Stimulated activated CD4-positive, alpha-beta T cell treated with anti-CD3 and anti-CD28 coated beads, Interleukin-4, amount 100 ng/mL, for 4 hours (primary cell): ENCODE results near the gene RTN4.
"Not testable (repeated sequence)": the region's sequence is repeated elsewhere in the genome, so short reads cannot be mapped to it uniquely, and the experiment has no call there.

Experiments used
- DNase-seq, 2 experiments: peaks; one replicate each; pipeline ENCODE4 v3.0.0-alpha.2; 2020

RTN4 gene, protein sequence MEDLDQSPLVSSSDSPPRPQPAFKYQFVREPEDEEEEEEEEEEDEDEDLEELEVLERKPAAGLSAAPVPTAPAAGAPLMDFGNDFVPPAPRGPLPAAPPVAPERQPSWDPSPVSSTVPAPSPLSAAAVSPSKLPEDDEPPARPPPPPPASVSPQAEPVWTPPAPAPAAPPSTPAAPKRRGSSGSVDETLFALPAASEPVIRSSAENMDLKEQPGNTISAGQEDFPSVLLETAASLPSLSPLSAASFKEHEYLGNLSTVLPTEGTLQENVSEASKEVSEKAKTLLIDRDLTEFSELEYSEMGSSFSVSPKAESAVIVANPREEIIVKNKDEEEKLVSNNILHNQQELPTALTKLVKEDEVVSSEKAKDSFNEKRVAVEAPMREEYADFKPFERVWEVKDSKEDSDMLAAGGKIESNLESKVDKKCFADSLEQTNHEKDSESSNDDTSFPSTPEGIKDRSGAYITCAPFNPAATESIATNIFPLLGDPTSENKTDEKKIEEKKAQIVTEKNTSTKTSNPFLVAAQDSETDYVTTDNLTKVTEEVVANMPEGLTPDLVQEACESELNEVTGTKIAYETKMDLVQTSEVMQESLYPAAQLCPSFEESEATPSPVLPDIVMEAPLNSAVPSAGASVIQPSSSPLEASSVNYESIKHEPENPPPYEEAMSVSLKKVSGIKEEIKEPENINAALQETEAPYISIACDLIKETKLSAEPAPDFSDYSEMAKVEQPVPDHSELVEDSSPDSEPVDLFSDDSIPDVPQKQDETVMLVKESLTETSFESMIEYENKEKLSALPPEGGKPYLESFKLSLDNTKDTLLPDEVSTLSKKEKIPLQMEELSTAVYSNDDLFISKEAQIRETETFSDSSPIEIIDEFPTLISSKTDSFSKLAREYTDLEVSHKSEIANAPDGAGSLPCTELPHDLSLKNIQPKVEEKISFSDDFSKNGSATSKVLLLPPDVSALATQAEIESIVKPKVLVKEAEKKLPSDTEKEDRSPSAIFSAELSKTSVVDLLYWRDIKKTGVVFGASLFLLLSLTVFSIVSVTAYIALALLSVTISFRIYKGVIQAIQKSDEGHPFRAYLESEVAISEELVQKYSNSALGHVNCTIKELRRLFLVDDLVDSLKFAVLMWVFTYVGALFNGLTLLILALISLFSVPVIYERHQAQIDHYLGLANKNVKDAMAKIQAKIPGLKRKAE

GRCh38 chr2:55050100-55050994 is at the start of gene RTN4:
Gene RTN4, minus strand, starts transcription at chr2:55050451. Its CDS starts 151 bp downstream, at chr2:55050300.
- DNase-seq = peak; percentile 98 to 100

DNA sequence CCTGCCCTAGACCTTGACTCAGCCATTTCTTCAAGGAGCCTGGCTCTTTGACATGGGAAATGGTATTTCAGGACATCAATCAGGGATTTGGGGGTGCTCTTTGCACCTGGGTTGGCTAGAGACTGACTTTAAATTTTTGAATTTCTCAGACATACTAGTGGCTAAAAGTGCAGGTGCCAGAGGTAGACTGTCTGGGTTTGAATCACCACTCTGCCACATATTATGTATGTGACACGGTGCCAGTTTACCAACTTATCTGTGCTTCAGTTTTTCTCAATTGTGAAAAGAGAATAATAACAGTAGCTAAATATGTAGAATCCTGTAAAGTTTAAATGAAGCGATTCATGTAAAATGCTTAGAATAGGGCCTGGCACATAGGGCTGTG is 49.2 kb upstream of the RTN4 start:
- DNase-seq = no peak

DNA sequence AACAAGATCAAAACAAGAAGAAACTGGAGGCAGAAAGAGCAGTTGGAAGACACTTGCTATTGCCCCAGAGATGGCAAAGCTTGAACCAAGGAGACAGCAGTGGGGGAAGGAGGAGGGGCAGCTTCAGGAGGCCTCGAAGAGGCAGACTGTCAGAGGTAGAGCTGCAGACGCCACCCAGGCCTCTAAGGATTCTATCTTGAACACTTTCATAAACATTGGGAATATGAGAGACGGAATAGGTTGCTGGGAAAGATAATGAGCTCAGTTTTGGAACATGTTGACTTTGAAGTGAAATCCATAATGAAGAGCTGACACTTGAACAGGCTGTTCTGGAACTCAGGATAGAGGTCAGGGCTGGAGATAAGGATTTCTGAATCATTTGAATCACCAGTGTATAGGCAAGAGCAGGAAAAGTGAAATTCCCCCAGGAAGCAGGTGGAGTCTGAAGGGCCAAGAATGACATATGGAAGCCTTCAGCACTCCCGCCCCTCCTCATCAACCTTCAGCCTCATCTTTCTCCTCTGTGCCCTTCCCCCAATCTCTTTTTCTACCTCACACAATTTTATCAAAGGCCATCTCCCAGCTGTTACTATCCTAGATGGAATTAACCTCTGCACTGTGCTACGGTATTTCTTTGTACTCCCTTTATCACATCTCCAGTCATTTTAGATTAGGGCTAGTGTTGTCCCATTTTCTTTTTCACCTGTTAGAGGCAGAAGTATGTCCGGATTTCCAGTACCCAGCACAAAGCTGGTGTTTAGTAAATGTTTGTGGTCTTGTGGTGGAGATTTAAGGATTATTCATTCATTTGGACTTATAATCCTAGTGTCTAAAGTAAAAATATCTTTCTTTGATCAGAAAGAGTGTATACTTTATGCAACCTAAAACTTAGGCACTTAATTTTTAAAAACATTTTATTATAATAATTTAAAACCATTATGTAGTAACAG is 47.5 kb upstream of the RTN4 start:
- no peak for DNase-seq

DNA sequence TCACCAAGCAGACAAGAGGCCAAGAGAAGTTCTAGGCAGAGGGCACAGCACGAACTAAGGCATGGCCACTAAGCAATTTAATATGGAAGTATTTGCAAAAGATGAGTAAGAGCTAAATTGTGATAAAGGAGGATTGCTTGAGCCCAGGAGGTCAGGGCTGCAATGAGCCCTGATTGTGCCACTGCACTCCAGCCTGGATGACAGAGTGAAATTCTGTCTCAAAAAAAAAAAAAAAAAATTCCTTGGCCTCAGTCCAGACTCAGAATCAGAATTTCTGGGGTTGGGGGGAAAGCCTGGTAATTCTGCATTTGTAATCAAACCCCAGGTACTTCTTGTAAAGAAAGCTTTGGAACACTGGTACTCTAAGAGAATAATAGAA is 46.8 kb upstream of the RTN4 start:
- DNase-seq = no peak

DNA sequence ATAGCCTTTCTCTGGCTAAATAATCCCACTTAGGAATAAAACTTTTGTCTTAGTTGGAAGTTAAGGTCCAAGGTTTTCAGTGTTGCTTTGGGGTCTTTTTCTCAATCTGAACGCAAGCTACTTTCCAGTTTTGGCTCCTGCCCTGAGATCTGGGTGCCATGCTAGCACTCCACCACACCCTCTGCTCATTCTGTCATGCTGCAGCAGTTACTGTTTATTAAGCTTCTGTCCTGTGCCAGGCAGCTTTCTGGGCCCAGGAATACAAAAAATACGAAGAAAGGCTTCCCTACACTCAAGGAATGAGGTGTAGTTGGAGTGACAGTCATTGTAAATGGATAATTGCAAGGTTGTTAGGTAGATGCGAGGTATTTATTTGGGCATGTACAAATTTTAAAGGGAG is 46.3 kb upstream of the RTN4 start:
- no peak for DNase-seq

DNA sequence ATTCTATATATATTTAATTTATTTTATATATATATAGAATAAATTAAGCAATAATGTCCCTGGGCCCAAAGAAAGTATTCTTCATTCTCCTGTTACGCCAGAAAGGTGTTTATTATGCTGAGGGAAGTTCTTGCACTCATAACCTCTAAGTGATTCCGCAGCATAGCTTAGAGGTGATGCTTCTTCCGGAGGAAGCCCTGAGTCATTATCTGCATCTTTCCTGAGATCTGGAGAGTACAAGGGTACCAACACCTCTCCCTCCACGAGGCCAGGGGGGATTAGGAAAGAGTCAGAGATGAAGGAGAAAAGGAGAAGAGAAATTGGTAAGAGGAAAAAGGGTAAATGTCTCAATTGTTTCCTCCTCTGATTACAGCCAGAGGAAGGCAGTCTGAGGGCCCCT is 43.1 kb upstream of the RTN4 start:
- DNase-seq = no peak

DNA sequence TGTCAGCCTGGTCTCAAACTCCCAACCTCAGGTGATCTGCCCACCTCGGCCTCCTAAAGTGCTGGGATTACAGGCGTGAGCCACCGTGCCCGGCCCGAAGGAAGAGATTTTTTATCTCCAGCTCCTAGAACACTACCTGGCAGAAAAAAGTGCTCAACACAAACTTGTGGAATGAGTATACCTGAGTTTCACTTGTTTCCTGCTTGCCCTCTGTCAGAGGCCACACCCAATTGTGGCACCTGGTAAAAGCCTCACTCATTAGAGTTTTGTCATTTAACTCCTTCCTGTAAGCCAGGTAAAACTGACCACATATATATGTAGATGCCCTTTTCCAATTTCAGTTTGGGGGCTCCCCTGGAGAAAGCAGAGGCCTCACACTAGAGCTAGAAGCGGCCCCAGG is 42.2 kb upstream of the RTN4 start:
- DNase-seq = no peak

GRCh38 chr2:55091681-55092080 is 41.4 kb upstream of the RTN4 start:
- not testable (repeated sequence) for DNase-seq

DNA sequence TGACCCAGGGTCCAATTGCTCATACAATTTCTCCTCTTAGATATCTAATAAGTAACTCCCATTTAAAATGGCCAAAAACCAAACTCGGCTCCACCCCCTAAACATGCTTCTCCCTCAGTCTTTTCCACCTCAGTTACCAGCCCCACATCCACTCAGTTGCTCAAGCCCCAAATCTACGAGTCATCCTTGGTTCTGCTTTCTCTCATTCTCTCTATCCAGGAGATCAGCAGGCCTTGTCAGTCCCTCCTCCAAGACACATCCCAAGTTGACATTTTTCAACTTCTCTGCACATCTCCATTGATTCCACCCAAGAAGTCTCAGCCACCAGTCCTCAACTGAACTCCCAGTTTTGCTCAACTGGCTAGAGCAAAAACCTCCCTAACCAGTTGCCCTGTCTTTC is 40.5 kb upstream of the RTN4 start:
- no peak for DNase-seq

GRCh38 chr2:55089726-55090125 is 39.5 kb upstream of the RTN4 start:
- DNase-seq = no peak

- DNase-seq = no peak
These were observed 38.1 kb upstream of the RTN4 start for GRCh38 chr2:55088400-55088799.

DNA sequence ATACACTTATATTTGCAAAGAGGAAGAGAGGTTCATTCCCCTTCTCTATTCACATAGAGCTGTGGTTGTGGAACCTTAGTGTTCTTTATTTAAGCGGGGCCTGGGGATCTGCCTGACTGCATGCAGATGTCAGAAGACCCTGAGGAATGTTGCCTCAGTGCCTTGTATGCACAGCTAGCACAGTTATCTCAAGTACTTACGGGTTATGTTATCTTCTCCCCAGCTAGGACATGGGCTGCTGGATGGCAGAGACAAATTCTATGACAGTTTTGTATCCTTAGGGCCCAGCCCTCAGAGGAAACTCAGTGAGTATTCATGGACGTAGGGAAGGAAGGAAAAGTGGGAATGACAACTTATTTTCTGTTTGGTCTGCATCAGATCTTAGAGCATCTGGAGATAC is 37.7 kb upstream of the RTN4 start:
- no peak for DNase-seq

GRCh38 chr2:55087501-55087900 is 37.2 kb upstream of the RTN4 start:
- DNase-seq = no peak

DNA sequence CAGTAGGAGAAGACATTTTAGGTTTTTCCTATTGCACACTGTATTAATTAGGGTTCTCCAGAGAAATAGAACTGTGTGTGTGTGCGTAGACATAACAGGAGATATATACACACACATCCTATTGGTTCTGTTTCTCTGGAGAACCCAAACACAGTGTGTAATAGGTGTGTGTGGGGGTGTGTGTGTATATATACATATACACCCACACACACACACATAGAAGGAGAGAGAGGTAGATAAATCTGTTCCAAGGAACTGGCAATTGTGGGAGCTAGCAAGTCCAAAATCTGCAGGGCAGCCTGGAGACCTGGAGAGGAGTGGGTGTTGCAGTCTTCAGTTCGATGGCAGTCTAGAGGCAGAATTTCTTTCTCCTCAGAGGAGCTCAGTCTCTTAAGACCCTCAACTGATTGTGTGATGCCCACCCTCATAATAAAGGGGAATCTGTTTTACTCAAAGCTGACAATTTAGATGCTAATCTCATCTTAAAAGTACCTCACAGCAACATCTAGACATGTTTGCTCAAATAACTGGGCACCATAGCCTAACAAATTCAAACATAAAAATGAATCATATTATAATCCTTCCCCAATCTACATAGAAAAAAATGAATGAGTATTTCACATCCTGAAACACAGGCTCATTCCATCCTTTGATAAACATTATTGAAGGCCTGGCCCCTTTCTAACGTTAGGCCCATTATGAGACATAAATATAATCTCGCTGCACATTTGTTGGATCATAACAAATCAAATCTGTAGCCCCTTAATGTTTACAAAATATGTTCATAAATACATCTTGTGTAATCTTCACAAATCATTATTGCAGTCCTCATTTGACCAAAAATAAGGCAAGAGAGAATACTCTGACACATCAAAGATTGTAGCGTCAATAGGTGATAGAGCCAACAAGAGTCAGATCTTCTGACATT is 35.1 kb upstream of the RTN4 start:
- no peak for DNase-seq

GRCh38 chr2:55084641-55085040 is 34.4 kb upstream of the RTN4 start:
- DNase-seq = no peak

DNA sequence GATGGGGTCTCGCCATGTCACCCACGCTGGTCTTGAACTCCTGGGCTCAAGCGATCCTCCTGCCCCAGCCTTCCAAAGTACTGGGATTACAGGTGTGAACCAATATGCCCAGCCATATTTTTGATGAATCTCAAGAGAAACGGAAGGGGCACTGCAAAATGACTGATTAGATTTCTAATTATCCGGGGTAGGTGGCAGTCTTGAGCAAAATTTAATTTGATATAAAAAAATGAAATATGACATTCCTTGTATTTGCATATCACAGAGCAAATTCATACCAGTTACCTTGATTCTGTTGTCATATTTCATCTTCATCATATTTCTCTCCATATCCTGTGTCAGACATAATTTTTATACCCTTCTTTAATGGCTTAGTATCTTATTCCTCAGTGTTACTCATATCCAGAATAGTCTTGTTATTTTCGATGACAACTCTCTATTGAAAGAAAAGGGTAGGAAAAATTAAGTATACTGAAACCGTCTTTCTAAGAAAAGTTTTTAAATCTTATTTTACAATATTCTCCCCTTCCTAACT is 30.0 kb upstream of the RTN4 start:
- DNase-seq = no peak

DNA sequence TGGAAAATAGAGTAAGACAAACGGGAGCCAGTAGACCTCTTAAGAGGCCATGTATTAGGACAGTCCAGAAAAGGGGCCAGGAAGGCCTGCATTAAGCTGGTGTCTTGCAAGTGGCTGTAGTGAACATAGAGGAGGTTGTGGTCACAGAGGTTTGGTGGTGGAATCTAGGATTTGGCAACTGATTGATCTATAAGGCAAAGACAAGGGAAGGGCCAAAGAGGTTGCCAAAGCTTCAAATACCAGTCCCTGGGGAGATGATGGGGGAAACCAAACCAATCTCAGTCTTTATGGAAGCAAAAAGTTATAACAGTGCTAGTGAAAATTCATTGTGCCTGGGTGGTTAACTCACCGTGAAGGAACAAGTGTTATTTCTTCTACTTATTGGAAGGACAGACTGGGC is 28.7 kb upstream of the RTN4 start:
- no peak for DNase-seq

GRCh38 chr2:55076721-55077120 is 26.5 kb upstream of the RTN4 start:
- DNase-seq = no peak

GRCh38 chr2:55076019-55076418 is 25.8 kb upstream of the RTN4 start:
- DNase-seq = not testable (repeated sequence)
